ENCODE results near the gene FLT3LG. TPM values are rescaled to one million over a fixed set of nuclear protein-coding genes. Genes with fewer than 3 reads are reported as not detected.

FLT3LG gene
- total RNA-seq, 1 donor from 2014 or later = 13.1 TPM

DNA sequence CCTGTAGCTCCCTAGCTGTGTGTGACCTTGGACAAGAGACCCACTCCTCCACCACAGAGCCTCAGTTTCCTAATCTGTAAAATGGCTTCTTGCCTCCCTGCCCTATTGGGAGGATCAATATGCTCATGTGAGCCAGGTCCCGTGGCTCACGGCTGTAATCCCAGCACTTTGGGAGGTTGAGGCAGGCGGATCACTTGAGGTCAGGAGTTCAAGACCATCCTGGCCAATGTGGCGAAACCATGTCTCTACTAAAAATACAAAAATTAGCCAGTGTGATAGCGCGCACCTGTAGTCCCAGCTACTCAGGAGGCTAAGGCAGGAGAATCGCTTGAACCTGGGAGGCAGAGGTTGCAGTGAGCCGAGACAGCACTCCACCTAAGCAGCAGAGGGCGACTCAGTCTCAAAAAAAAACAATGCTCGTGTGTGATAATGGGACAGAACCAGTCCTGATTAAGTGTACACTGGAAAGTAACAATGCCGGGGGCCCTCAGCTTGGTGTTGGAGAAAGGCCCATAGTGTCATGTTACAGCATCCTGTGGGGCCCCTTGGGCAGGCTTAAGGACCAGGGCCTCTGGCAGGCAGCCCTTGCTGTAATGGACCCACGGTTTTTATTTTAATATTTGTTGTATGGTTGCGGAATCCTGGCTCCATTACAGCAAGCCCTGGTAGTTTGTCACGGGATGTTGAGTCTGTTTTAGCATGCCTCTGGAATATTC, 29.0 kb downstream of the FLT3LG start:
- no peak overlapping the region for H3K4me3 Mint-ChIP-seq (ENCODE audit: unreplicated experiment)
- no peak overlapping the region for H3K27ac Mint-ChIP-seq (ENCODE audit: unreplicated experiment)
- H3K36me3 Mint-ChIP-seq (ENCODE audit: unreplicated experiment) = no peaks in the 10 kb centered on the region
- no peak for DNase-seq
- TF ChIP-seq, protein P1, sequence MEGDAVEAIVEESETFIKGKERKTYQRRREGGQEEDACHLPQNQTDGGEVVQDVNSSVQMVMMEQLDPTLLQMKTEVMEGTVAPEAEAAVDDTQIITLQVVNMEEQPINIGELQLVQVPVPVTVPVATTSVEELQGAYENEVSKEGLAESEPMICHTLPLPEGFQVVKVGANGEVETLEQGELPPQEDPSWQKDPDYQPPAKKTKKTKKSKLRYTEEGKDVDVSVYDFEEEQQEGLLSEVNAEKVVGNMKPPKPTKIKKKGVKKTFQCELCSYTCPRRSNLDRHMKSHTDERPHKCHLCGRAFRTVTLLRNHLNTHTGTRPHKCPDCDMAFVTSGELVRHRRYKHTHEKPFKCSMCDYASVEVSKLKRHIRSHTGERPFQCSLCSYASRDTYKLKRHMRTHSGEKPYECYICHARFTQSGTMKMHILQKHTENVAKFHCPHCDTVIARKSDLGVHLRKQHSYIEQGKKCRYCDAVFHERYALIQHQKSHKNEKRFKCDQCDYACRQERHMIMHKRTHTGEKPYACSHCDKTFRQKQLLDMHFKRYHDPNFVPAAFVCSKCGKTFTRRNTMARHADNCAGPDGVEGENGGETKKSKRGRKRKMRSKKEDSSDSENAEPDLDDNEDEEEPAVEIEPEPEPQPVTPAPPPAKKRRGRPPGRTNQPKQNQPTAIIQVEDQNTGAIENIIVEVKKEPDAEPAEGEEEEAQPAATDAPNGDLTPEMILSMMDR (IDR thresholded peaks at IDR 0.05; ENCODE audit: partially characterized antibody, unreplicated experiment) = peak; percentile 25
- no peaks in the 10 kb centered on the region for H3K9me3 Mint-ChIP-seq (ENCODE audit: unreplicated experiment)
- H3K4me1 Mint-ChIP-seq (ENCODE audit: low read depth, unreplicated experiment) = peaks cover 15% of the 10 kb centered on the region
- H3K27me3 Mint-ChIP-seq (ENCODE audit: unreplicated experiment) = peaks cover 5% of the 10 kb centered on the region

- H3K27ac Mint-ChIP-seq (ENCODE audit: unreplicated experiment) = no peak overlapping the region
- H3K9me3 Mint-ChIP-seq (ENCODE audit: unreplicated experiment) = no peaks in the 10 kb centered on the region
- peaks cover 14% of the 10 kb centered on the region for H3K4me1 Mint-ChIP-seq (ENCODE audit: low read depth, unreplicated experiment)
- peaks cover 5% of the 10 kb centered on the region for H3K27me3 Mint-ChIP-seq (ENCODE audit: unreplicated experiment)
- no peak for DNase-seq
- H3K36me3 Mint-ChIP-seq (ENCODE audit: unreplicated experiment) = no peaks in the 10 kb centered on the region
- no peak overlapping the region for H3K4me3 Mint-ChIP-seq (ENCODE audit: unreplicated experiment)
- TF ChIP-seq, protein P1 (IDR thresholded peaks at IDR 0.05; ENCODE audit: partially characterized antibody, unreplicated experiment) = no peak
Measured at GRCh38 chr19:49503582-49503962, 29.6 kb downstream of the FLT3LG start.

DNA sequence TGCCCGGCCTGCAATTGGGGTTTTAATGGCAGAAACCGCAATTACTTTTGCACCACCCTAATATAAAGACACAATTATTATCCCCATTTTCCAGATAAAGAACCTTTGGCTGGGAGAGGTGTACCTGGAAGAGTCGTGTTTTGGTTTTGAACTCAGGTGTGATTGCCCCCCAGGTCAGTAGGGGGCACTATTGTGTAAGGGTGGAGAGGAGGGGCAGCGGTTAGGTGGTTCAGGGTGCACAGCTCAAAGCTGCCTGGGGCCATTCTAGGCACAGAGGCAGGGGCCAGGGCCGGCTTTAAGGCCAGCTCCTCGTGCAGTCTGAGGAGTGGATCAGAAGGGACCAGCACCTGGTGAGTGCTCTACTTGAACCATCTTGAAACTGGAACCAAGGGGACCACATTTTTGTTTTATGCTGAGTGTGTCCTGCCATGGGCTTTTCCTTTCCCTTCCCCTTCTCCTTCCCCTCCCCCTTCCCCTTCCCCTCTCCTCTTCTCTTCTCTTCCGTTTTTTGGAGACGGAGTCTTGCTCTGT, 32.6 kb downstream of the FLT3LG start:
- Mint-ChIP-seq H3K4me3 (ENCODE audit: unreplicated experiment) (no peak overlapping the region), H3K27me3 (ENCODE audit: unreplicated experiment) (peaks cover 4% of the 10 kb centered on the region), H3K27ac (ENCODE audit: unreplicated experiment) (no peak overlapping the region), H3K4me1 (ENCODE audit: low read depth, unreplicated experiment) (peaks cover 11% of the 10 kb centered on the region), H3K9me3 (ENCODE audit: unreplicated experiment) (peaks cover 4% of the 10 kb centered on the region), H3K36me3 (ENCODE audit: unreplicated experiment) (no peaks in the 10 kb centered on the region)
- peak; percentile 65 for DNase-seq
- TF ChIP-seq, protein P1 (IDR thresholded peaks at IDR 0.05; ENCODE audit: partially characterized antibody, unreplicated experiment) = peak; percentile 78

DNA sequence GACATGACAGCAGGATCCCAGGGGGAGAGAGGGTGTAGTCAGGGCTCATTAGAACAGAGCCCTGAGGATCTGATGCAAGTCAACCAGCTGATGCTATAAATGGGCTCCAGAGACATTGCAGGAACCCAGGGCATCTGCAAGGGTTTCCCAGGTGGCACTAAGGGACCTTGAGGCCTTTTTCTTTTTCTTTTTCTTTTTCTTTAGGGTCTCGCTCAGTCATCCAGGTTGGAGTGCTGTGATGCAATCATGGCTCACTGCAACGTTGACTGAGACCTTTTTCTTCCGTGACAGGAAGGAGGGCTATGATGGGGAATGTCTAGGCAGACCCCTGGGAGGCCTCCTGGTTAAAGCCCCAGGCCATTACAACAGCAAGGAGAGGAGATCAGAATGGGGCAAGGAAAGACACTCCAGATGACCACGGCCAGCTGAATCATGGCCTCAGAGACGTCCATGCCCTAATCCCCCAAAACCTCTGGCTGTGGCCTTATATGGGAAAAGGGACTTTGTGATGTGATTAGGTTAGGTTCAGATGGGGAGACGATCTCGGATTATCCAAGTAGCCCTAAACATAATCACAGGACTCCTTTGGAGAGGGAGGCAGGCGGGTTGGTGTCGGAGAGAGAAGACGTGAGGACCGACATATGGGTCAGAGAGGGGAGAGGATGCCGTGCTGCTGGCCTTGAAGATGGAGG, 33.9 kb downstream of the FLT3LG start:
- H3K9me3 Mint-ChIP-seq (ENCODE audit: unreplicated experiment) = peaks cover 4% of the 10 kb centered on the region
- no peak for DNase-seq
- TF ChIP-seq, protein P1 (IDR thresholded peaks at IDR 0.05; ENCODE audit: partially characterized antibody, unreplicated experiment) = no peak
- peaks cover 7% of the 10 kb centered on the region for H3K4me1 Mint-ChIP-seq (ENCODE audit: low read depth, unreplicated experiment)
- peak overlapping the region; percentile 53 for H3K27ac Mint-ChIP-seq (ENCODE audit: unreplicated experiment)
- no peaks in the 10 kb centered on the region for H3K36me3 Mint-ChIP-seq (ENCODE audit: unreplicated experiment)
- peaks cover 5% of the 10 kb centered on the region for H3K27me3 Mint-ChIP-seq (ENCODE audit: unreplicated experiment)
- peak overlapping the region; percentile 36 for H3K4me3 Mint-ChIP-seq (ENCODE audit: unreplicated experiment)
